HG03354 (cell line): ENCODE results near the gene ZNF580.
A peak's percentile ranks its signal among the peaks of the same experiment; 100 is the strongest.

Source experiments
- ATAC-seq: cut with Tn5 transposase; IDR thresholded peaks from one replicate; pipeline ENCODE4 v1.9.1; 2021; ENCODE audit warnings: mild to moderate bottlenecking; ENCODE audit not compliant: unreplicated experiment, poor library complexity, severe bottlenecking

The ZNF580 gene

DNA sequence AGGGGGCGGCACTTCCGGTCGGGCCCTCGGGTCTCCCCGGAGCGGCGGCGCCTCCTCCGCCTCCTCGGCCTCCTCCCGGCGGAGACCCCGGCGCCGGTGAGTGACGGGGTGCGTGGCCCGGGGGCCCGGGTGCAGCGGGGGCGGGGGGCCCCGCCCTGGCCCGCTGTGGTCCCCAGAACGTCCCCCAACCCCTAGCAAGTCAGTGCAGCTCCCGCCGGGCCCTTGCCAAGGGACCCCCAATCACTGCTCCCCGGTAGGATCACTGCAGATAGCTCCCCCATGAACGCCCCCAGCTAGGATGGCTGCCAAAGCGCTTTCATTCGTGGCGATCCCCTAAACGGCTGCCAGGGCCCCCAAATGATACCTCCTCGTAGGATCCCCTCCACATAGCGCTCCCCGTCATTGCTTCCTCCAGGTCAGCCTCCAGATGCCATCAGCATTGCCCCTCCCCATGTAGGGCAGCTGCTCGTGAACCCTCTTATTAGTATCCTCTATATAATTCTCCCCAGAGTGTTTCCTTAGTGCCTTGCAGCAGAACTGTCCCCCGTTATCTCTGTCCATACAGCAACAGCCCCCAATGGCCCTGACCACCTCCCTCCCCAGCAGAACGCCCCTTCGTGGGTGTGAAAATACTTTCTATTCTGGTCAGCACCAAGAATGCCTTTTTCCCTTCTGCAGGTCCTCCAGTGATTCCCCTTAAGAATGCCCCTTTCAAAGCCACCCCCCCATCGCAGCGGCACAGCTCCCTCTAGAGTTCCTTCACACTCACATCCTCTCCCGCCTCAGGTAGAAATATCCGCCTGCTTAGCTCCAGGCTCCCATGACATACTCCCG lies 34.9 kb upstream of the ZNF580 start, which contains the start of gene ZNF865:
ZNF865 (plus strand) TSS at position 11 of the 834 bp plus-strand sequence. CDS start 7,972 bp downstream, outside the sequence.
- peak; percentile 32 for ATAC-seq

DNA sequence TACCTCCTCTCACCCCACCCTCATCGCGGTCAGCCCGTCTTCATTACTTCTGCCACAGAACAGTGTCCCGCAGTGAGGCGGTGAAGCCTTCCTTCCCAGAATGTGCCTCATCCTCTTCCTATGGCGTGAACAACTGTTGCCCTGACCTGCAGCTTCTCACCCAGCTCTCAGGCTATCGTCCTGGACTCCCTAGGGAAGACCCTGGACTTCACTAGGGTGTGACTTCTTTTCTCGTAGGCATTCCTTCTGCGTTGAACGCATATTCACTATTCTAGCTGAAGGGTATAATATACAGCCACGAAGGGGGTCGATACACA lies 34.4 kb upstream of the ZNF580 start:
- ATAC-seq = no peak

DNA sequence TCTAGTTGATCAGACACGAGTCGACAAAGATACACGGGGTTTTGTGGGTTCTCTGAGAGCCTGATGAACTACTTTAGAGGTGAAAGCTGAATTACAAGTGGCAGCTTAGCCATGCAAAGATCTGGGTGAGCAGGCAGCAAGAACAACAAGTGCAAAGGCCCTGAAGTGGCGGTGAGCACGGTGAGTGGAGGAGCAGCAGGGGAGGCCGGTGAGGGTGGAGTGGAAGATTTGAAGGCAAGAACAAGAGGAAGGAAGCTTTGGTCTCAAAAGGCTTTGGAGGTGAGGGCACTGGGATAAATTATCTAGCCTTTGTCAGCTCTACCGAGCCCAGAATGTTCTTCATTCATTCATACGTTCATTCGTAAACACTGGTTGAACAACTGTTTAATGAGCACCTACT lies 34.0 kb upstream of the ZNF580 start:
- no peak for ATAC-seq

- no peak for ATAC-seq
These were observed 31.5 kb upstream of the ZNF580 start for GRCh38 chr19:55609326-55609725.

GRCh38 chr19:55611300-55611982 lies 29.4 kb upstream of the ZNF580 start:
- ATAC-seq = no peak

DNA sequence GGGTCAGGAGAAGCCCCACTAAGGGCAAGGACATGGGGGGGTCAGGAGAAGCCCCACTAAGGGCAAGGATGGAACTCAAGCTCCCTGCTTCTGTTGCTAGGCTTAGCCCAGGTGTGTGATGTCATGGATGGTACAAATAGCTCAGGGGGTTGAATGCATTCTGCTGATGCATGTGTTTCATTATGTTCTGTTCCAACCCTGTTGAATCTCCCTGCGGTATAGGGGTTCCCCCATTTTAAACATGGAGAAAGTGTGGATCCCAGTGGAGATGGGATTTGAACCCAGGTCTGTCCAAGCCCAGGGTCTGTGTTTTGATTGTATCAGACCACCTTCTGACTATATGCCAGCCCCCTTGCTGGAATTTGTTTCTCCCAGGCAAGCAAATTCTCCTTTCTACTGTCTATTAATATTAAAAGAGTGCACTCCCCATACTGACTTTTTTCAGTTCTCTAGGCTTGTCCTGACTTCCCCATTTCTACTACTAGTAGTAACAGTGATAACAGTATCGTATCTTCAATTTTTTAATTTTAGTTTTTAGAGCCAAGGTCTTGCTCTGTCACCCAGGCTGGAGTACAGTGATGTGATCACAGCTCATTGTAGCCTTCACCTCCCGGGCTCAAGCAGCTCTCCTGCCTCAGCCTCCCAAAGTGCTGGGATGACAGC lies 28.7 kb upstream of the ZNF580 start:
- no peak for ATAC-seq

DNA sequence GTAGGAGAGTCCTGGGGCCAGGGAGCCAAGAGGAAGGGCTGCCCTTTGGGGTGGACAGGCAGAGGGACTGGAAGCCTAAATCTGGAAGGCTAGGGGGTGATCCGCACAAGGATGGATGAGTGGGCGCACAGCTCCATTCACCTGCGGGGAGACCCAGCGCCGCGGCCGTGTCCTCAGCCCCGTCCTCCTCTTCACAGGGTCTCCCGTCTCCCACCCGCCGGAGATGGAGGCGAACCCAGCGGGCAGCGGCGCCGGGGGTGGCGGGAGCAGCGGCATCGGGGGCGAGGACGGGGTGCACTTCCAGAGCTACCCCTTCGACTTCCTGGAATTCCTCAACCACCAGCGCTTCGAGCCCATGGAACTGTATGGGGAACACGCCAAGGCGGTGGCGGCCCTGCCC lies 27.4 kb upstream of the ZNF580 start:
- ATAC-seq = no peak

DNA sequence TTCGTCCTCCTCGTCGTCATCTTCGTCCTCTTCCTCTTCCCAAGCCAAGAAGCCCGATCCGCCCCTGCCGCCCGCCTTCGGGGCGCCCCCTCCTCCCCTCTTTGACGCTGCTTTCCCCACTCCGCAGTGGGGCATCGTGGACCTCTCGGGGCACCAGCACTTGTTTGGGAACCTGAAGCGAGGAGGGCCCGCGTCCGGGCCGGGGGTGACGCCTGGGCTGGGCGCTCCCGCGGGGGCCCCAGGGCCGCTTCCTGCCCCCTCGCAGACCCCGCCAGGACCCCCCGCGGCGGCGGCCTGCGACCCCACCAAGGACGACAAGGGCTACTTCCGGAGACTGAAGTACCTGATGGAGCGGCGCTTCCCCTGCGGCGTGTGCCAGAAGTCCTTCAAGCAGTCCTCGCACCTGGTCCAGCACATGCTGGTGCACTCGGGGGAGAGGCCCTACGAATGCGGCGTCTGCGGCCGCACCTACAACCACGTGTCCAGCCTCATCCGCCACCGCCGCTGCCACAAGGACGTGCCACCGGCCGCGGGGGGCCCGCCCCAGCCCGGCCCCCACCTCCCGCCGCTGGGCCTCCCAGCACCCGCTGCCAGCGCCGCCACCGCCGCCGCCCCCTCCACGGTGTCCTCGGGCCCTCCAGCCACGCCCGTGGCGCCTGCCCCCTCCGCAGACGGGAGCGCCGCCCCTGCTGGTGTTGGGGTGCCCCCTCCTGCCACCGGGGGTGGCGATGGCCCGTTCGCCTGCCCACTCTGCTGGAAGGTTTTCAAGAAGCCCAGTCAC lies 26.7 kb upstream of the ZNF580 start:
- ATAC-seq = no peak

GRCh38 chr19:55614711-55615542 lies 25.9 kb upstream of the ZNF580 start:
- ATAC-seq = no peak

GRCh38 chr19:55615543-55616394 lies 25.0 kb upstream of the ZNF580 start:
- ATAC-seq = no peak

DNA sequence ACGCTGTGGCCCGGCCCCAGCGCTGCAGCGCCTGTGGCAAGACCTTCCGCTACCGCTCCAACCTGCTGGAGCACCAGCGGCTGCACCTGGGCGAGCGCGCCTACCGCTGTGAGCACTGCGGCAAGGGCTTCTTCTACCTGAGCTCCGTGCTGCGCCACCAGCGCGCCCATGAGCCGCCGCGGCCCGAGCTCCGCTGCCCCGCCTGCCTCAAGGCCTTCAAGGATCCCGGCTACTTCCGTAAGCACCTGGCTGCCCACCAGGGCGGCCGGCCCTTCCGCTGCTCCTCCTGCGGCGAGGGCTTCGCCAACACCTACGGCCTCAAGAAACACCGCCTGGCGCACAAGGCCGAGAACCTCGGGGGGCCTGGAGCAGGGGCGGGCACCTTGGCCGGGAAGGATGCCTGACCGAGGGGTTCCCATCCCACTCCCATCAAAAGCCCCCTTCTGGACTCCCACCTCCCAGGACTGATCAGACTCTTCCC lies 24.4 kb upstream of the ZNF580 start:
- no peak for ATAC-seq

GRCh38 chr19:55617426-55617825 lies 23.4 kb upstream of the ZNF580 start:
- ATAC-seq = no peak

- ATAC-seq = no peak
These were observed 22.4 kb upstream of the ZNF580 start for GRCh38 chr19:55618426-55618825.

- no peak for ATAC-seq
These were observed 21.5 kb upstream of the ZNF580 start for GRCh38 chr19:55619286-55619685.

DNA sequence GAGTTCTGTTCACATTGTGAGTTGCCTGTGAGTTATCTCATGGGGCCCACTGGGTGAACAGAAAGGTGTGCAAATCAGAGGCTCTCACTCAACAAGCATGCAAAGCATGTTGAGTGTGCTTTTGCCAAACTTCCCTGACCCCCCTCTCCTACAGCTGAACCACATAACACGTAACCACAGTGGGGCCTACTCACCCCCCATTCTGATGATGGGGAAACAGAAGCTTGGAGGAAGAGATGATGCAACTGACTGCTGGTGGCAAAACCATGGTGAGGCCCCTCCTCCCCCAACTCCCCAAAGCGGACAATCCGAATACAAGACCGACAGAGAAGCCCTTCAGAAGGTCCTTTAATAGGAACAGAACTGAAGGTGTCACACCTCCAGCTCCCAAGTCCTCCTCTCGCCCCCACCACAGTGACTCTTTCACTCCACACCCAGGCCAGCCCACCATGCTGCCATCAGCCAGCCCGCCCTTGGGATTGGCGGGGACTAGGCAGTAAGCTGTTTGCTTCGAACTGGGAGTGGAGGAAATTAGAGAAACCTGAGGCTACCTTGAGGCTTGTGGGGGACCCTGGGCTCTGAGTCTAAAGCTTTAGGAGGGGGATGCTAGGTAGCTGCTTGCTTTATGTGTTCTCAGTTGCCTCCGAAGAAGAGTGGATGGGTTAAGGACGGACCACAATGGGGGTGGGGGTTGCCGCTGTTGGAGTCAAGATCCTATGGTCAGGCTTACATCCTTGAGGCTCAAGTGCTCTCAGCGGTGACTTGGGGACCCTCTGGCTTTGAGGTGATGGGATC lies 20.2 kb upstream of the ZNF580 start:
- ATAC-seq = no peak

DNA sequence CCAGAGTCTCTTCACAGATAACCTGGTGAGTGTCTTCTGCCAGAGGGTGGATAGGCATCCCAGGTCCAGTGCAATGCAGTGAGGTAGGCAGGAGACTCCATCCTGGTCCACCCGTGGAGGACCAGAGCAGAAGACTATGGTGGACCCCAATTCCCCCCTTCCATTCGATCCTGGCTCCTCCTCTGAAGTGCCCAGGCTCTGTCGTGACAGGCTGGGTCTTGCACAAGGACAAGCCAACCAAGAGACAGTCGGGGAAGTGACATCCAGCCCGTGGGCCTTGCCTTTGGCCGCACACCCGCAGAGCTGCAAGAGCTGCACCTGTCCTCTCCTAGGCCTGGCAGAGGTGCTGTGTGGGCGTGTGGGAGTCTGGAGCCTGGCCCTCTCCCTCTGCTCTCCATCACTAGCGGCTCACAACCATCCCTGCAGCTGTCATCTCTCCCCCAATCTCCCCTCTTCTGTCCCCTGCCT lies 19.6 kb upstream of the ZNF580 start:
- ATAC-seq = no peak

DNA sequence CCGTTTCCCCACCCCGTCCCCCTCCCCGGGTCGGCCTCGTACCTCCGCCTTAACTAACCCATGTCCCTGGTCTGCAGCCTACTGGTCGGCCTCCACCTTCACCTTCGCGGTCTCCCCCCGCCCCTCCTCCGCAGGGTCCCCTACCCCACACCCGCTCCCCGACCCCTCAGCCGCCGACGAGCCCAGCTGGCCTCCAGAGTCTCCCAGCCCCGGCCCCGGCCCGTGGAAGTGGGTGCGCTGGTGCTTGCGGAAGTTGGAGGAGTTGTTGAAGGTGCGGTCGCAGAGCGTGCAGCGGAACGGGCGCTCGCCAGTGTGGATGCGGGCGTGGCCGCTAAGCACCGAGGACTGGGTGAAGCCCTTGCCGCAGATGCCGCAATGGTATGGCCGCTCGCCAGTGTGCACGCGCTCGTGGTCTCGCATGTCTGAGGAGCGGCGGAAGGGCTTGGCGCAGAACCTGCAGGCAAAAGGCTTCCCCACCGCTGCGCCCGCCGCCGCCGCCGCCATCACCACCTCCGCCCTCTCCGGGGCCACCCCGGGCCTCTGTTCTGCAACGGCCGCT lies 19.1 kb upstream of the ZNF580 start:
- ATAC-seq = no peak
